ENCODE data around the gene NBPF20.
"Not testable (repeated sequence)": the region's sequence is repeated elsewhere in the genome, so short reads cannot be mapped to it uniquely, and the experiment has no call there.

- TF ChIP-seq CTCF, POLR2AphosphoS5, POLR2A (IDR thresholded peaks at IDR 0.05): not testable (repeated sequence)
Observed at GRCh38 chr1:145442340-145442739, 16.9 kb upstream of the NBPF20 start.

Data from transverse colon (tissue), 4 donors.